Activated T-cell treated with anti-CD3 and anti-CD28 coated beads, Interleukin-2, amount 50 U/mL, for 72 hours (primary cell): Measurements from ENCODE around the gene NAA80. TPM values are rescaled to one million over a fixed set of nuclear protein-coding genes. Genes with fewer than 3 reads are reported as not detected.

Experiments
- ATAC-seq, 2 donors: fragments of 150-1000 bp; cut with Tn5 transposase; replicated peaks in 1 of 2; 2 replicates each; pipeline ENCODE4 v1.10.0; 2021; ENCODE audit warnings: moderate library complexity in 2 of 2, mild to moderate bottlenecking in 1 of 2
- DNase-seq, 2 donors: peaks; one replicate each; pipeline ENCODE4 v3.0.0; 2021 to 2022; ENCODE audit warnings: mixed read lengths in 1 of 2
- H3K27ac Mint-ChIP-seq: one replicate; pipeline ENCODE4 v1.8.0; 2022; ENCODE audit warnings: mild to moderate bottlenecking, moderate library complexity, mixed read lengths
- H3K27me3 Mint-ChIP-seq: one replicate; pipeline ENCODE4 v1.8.0; 2022; ENCODE audit warnings: low read depth, mixed read lengths
- H3K36me3 Mint-ChIP-seq, 2 donors: one replicate each; pipeline ENCODE4 v1.8.0; 2022; ENCODE audit warnings: mixed read lengths in 2 of 2, mild to moderate bottlenecking in 1 of 2; ENCODE audit not compliant: insufficient read depth in 2 of 2
- H3K4me1 Mint-ChIP-seq: one replicate; pipeline ENCODE4 v1.8.0; 2022; ENCODE audit warnings: low read depth, mixed read lengths
- H3K4me3 Mint-ChIP-seq, 2 donors: one replicate each; pipeline ENCODE4 v1.8.0; 2022; ENCODE audit warnings: mild to moderate bottlenecking in 2 of 2, mixed read lengths in 2 of 2, moderate library complexity in 2 of 2
- H3K9me3 Mint-ChIP-seq, 2 donors: one replicate each; pipeline ENCODE4 v1.8.0; 2022; ENCODE audit warnings: mixed read lengths in 2 of 2
- total RNA-seq, 2 donors: library from RNA; stranded (reverse); gene quantifications; one replicate each; pipeline ENCODE4 v1.2.3, GENCODE V29; 2022

Gene NAA80
- total RNA-seq, 2 donors from 2014 or later: 19.5 to 20.0 TPM

- peak; percentile 15 to 32 for ATAC-seq
- H3K4me1 Mint-ChIP-seq: peaks cover 46% of the 10 kb centered on the region
- H3K27ac Mint-ChIP-seq: no peak overlapping the region
- no peak overlapping the region for H3K4me3 Mint-ChIP-seq
- H3K27me3 Mint-ChIP-seq: no peaks in the 10 kb centered on the region
- no peaks in the 10 kb centered on the region for H3K36me3 Mint-ChIP-seq
- DNase-seq: peak; percentile 72 to 76
- no peaks in the 10 kb centered on the region for H3K9me3 Mint-ChIP-seq
Measured at GRCh38 chr3:50324351-50325112, 25.3 kb upstream of the NAA80 start.

- H3K9me3 Mint-ChIP-seq: no peaks in the 10 kb centered on the region
- no peaks in the 10 kb centered on the region for H3K36me3 Mint-ChIP-seq
- DNase-seq: no peak
- H3K4me1 Mint-ChIP-seq: peaks cover 51% of the 10 kb centered on the region
- no peaks in the 10 kb centered on the region for H3K27me3 Mint-ChIP-seq
- H3K4me3 Mint-ChIP-seq: no peak overlapping the region
- H3K27ac Mint-ChIP-seq: no peak overlapping the region
- no peak for ATAC-seq
Measured at GRCh38 chr3:50323614-50324199, 24.5 kb upstream of the NAA80 start.

DNA sequence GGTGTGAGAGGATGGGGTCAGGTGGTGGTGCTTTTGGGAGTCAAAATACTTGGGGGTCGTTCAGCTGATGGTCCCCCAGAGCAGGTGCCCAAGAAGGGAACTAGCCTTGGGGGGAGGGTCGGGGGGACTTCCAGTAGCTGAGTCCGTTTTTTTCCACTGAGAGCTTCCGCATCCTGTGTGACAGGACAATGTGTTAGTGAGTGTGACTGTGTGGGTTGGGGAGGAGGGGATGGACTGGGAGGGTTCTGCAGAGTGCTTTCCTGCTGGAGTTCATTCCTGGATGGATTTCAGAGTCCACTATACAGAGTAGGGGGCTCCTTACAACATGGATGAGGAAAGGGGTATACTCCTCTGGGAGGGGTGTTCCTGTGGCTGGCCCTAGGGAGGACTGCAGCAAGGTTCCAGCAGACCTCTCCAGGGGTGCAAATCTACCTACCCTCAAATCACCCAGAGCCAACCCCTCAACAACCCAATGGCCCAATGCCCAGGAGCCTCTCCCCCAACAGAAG lies 23.9 kb upstream of the NAA80 start:
- Mint-ChIP-seq H3K27me3 (no peaks in the 10 kb centered on the region), H3K4me3 (peak overlapping the region in 1 of 2 donors; percentile 37), H3K36me3 (no peaks in the 10 kb centered on the region), H3K9me3 (no peaks in the 10 kb centered on the region), H3K4me1 (peaks cover 49% of the 10 kb centered on the region), H3K27ac (no peak overlapping the region)
- DNase-seq (no peak), ATAC-seq (no peak)

DNA sequence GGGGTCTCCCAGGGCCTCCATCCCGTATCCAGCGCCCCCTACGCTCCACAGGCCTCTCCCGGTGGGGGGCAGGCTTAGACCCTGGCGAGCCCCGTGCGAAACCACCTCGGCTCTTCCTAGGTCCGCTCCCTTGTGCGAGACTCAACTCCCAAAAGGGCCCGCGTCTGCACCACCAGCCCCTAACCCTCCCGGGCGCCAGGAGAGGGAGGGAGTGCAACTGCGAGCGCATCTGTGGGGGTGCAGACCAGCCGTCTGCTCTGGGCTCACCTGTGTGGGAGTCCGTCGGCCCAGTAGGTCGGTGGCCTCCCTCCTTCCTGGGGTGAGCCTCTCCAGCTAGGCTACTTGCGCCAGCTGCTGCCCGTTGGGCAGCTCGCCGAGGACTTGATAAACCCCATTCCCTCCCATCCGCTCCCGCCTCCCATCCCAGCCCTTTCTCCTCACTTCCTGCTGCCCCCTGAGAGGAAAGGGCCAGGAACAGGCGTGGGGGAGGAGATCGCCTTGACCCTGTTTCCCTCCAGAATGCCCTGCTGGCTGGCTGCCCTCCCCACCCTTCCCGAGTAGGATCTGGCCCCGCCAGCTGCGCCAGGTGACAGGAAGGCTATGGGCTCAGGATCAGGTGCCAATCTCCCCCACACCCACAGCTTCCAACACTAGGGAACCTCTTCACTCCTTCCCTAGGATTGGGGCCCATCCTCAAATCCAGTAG lies 23.3 kb upstream of the NAA80 start, which contains the start of gene HYAL2:
Gene HYAL2, minus strand, starts transcription at position 360 of the 706 bp plus-strand sequence. CDS start 2,256 bp downstream, outside the sequence.
- H3K4me1 Mint-ChIP-seq: peaks cover 48% of the 10 kb centered on the region
- no peaks in the 10 kb centered on the region for H3K27me3 Mint-ChIP-seq
- ATAC-seq (no peak), DNase-seq (no peak)
- no peaks in the 10 kb centered on the region for H3K9me3 Mint-ChIP-seq
- peak within 1 kb of the TSS; percentile 96 for H3K27ac Mint-ChIP-seq
- no peaks in the 10 kb centered on the region for H3K36me3 Mint-ChIP-seq
- H3K4me3 Mint-ChIP-seq: peak within 1 kb of the TSS; percentile 82

DNA sequence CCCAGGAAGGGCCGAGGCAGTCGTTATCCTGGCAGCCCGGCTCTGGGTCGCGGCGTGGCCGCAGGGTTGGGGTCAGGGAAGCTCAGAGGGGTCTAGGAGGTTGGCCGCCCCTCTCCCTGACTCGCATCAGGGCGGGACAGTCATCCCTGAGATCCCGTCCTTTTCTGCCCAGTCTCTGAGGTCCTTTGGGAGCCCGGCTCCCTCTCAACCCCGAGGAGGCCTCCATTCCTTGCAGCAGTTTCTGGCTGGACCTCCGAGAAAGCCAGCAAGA lies 22.8 kb upstream of the NAA80 start:
- H3K27me3 Mint-ChIP-seq: no peaks in the 10 kb centered on the region

DNA sequence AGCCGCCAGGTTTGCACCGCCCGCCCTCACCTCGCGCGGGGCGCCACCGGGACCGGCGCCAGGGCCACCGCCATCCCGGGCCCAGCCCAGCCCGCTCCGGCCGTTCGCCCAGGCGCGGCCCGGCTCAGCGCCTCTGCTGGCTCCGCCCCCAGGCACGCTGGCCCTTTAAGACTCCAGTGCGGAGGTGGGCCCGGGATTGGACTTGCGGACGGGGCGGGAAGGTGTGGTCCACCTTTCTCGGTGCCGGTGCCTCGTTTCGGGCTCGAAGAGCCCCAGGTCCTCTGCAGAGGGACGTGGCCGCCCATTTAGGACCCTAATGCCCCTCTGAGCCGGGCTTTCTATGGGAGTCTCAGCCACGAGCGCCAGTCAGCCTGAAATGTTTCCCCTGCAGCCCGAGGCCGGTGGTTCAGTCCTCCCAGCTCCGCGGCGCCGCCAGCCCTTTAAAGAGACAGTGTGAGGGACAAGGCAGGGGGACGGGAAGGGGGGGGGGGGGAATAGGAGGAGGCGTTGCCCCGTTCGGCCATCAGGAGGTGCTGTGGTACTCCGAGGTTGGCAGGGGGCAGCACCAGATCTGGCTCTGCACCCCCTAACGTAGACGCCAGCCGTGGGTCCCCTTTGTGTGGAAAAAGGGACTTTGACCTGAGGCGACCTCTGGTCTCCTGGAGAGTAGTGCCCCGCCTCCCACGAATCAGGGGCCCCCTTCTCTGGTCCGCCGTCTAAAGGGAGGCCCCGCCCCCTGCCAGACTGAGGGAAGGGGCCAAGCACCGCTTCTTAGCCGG lies 22.3 kb upstream of the NAA80 start:
- no peaks in the 10 kb centered on the region for H3K27me3 Mint-ChIP-seq
- peak overlapping the region; percentile 82 for H3K4me3 Mint-ChIP-seq
- peak overlapping the region; percentile 96 for H3K27ac Mint-ChIP-seq
- no peaks in the 10 kb centered on the region for H3K36me3 Mint-ChIP-seq
- H3K9me3 Mint-ChIP-seq: no peaks in the 10 kb centered on the region
- peak; percentile 88 for DNase-seq
- peak; percentile 82 for ATAC-seq
- peaks cover 48% of the 10 kb centered on the region for H3K4me1 Mint-ChIP-seq

More for the DNA sequence above, 22.8 kb upstream of the NAA80 start:
- Mint-ChIP-seq H3K36me3 (no peaks in the 10 kb centered on the region), H3K27ac (peak overlapping the region; percentile 96), H3K4me3 (peak overlapping the region; percentile 82), H3K4me1 (peaks cover 48% of the 10 kb centered on the region), H3K9me3 (no peaks in the 10 kb centered on the region)
- DNase-seq (no peak), ATAC-seq (no peak)

DNA sequence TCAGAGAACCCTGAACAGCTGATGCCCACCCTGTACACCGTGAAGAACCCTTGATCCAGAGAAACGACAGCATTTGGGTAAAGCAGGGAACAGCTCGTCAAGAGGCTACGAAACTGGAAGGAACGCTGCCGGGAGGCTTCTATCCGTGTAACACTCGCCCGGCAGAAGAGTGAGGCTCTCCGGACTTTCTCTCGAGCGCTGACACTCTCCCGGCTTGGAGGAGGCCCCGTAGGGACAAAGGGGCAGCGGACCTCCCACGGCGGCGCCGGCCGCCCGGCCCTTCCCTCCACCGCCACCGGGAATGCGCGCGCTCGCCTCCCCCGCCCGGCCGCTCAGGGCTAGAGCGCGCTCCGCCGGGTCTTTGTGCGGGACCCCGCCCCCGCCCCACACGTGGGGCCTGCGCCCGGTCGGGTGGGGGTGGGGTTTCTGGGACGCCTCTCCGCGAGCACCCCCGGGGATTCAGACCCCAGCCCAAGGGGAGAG lies 21.7 kb upstream of the NAA80 start:
- Mint-ChIP-seq H3K27me3 (no peaks in the 10 kb centered on the region), H3K4me3 (peak overlapping the region; percentile 77 to 90), H3K4me1 (peaks cover 47% of the 10 kb centered on the region), H3K36me3 (no peaks in the 10 kb centered on the region), H3K9me3 (no peaks in the 10 kb centered on the region), H3K27ac (peak overlapping the region; percentile 66)
- ATAC-seq: peak; percentile 58 to 61
- peak; percentile 66 to 68 for DNase-seq

- ATAC-seq (no peak), DNase-seq (no peak)
- Mint-ChIP-seq H3K27me3 (no peaks in the 10 kb centered on the region), H3K4me1 (peaks cover 41% of the 10 kb centered on the region), H3K27ac (no peak overlapping the region), H3K4me3 (peak overlapping the region; percentile 77 to 90), H3K36me3 (no peaks in the 10 kb centered on the region), H3K9me3 (no peaks in the 10 kb centered on the region)
Measured at GRCh38 chr3:50319894-50320625, 20.9 kb upstream of the NAA80 start.

GRCh38 chr3:50319181-50319893 lies 20.1 kb upstream of the NAA80 start:
- Mint-ChIP-seq H3K27ac (no peak overlapping the region), H3K36me3 (no peaks in the 10 kb centered on the region), H3K9me3 (no peaks in the 10 kb centered on the region), H3K4me3 (peak overlapping the region; percentile 0 to 18), H3K27me3 (no peaks in the 10 kb centered on the region), H3K4me1 (peaks cover 36% of the 10 kb centered on the region)
- ATAC-seq: no peak
- no peak for DNase-seq

DNA sequence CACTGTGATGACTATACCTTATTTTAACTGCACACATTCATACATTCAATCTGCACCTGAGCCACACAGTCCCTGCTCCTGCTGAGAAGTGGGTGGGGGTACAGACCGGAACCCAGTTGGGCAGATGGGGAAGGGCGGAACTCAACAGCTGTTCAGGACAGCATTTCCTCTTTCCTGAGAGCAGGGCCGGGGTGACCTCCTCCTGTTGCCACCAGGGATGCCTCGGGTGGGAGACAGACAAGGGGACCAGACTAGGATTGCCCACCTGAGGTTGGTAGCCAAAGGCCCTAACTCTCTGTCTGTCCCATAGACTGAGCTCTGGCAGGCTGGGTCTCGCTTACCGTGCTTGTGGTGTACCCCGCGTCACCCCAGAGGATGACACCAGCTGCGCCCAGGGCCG lies 19.4 kb upstream of the NAA80 start:
- no peak overlapping the region for H3K27ac Mint-ChIP-seq
- DNase-seq (no peak), ATAC-seq (no peak)
- H3K27me3 Mint-ChIP-seq: no peaks in the 10 kb centered on the region
- H3K4me1 Mint-ChIP-seq: peaks cover 39% of the 10 kb centered on the region
- H3K4me3 Mint-ChIP-seq: no peak overlapping the region
- no peaks in the 10 kb centered on the region for H3K36me3 Mint-ChIP-seq
- H3K9me3 Mint-ChIP-seq: no peaks in the 10 kb centered on the region

- ATAC-seq: no peak
- H3K4me1 Mint-ChIP-seq: peaks cover 39% of the 10 kb centered on the region
- H3K9me3 Mint-ChIP-seq: no peaks in the 10 kb centered on the region
- H3K27ac Mint-ChIP-seq: no peak overlapping the region
- no peaks in the 10 kb centered on the region for H3K27me3 Mint-ChIP-seq
- no peaks in the 10 kb centered on the region for H3K36me3 Mint-ChIP-seq
- H3K4me3 Mint-ChIP-seq: no peak overlapping the region
- no peak for DNase-seq
Measured at GRCh38 chr3:50318163-50318562, 19.0 kb upstream of the NAA80 start.

- Mint-ChIP-seq H3K27ac (no peak overlapping the region), H3K9me3 (no peaks in the 10 kb centered on the region)
- DNase-seq: no peak
Measured at GRCh38 chr3:50317300-50317699, 18.1 kb upstream of the NAA80 start.

More at GRCh38 chr3:50317300-50317699, 18.1 kb upstream of the NAA80 start:
- ATAC-seq: no peak
- Mint-ChIP-seq H3K27me3 (no peaks in the 10 kb centered on the region), H3K4me1 (peaks cover 39% of the 10 kb centered on the region), H3K4me3 (no peak overlapping the region), H3K36me3 (no peaks in the 10 kb centered on the region)
